MCF 10A (cell line): ENCODE measurements around the gene SLC25A15. TPM values are rescaled to one million over a fixed set of nuclear protein-coding genes. Genes with fewer than 3 reads are reported as not detected.
A peak's percentile ranks its signal among the peaks of the same experiment; 100 is the strongest.

Source experiments
- BruUV-seq: library from RNA; stranded (reverse); fragments of 400-500 nt; replicated peaks from 2 replicates; lab custom pipeline; 2021; lab: Mats Ljungman, UMichigan
- CTCF ChIA-PET: fragments of 300-600 bp; sonication (Branson Sonifier 250); formaldehyde crosslinking; extraction: SDS; loops from one replicate; lab custom pipeline; 2021; ENCODE audit warnings: antibody characterized with exemption, inconsistent platforms; lab: Yijun Ruan, JAX
- POLR2A ChIA-PET: fragments of 300-600, 350-650 bp; sonication (Branson Sonifier 250); formaldehyde crosslinking; extraction: SDS; loops from one replicate; lab custom pipeline; 2020; ENCODE audit warnings: antibody characterized with exemption, inconsistent platforms; lab: Yijun Ruan, JAX
- DNase-seq: peaks from one replicate; pipeline ENCODE4 v3.0.0-alpha.2; 2018; ENCODE audit not compliant: unreplicated experiment
- H3K27ac Mint-ChIP-seq: one replicate; pipeline ENCODE4 v1.8.0; 2022; ENCODE audit warnings: mild to moderate bottlenecking, low read depth, mixed read lengths; ENCODE audit not compliant: unreplicated experiment
- H3K27me3 Mint-ChIP-seq: one replicate; pipeline ENCODE4 v1.8.0; 2022; ENCODE audit warnings: mixed read lengths; ENCODE audit not compliant: insufficient read depth, unreplicated experiment
- H3K36me3 Mint-ChIP-seq: one replicate; pipeline ENCODE4 v1.8.0; 2022; ENCODE audit warnings: mild to moderate bottlenecking, moderate library complexity, mixed read lengths; ENCODE audit not compliant: insufficient read depth, unreplicated experiment
- H3K4me1 Mint-ChIP-seq: one replicate; pipeline ENCODE4 v1.8.0; 2022; ENCODE audit warnings: mixed read lengths; ENCODE audit not compliant: insufficient read depth, unreplicated experiment
- H3K4me3 Mint-ChIP-seq: one replicate; pipeline ENCODE4 v1.8.0; 2022; ENCODE audit warnings: mild to moderate bottlenecking, moderate library complexity, mixed read lengths; ENCODE audit not compliant: unreplicated experiment
- H3K9me3 Mint-ChIP-seq: one replicate; pipeline ENCODE4 v1.8.0; 2022; ENCODE audit warnings: mixed read lengths; ENCODE audit not compliant: unreplicated experiment
- intact Hi-C: fragments of 100-400 bp; cut with micrococcal nuclease; formaldehyde crosslinking; loops from 2 replicates; pipeline ENCODE4 v1.14.1; 2022
- total RNA-seq: library from RNA; stranded (reverse); gene quantifications from 2 replicates; pipeline ENCODE4 v1.2.3, GENCODE V29; 2022
- TF ChIP-seq, protein P1 (sequence below): fragments of 200-600 bp; IDR thresholded peaks from one replicate; pipeline ENCODE4 v1.8.0; 2022; ENCODE audit warnings: antibody characterized with exemption, mild to moderate bottlenecking; ENCODE audit not compliant: unreplicated experiment

Gene SLC25A15
- total RNA-seq, 1 experiment from 2014 or later = 15.5 TPM

GRCh38 chr13:40776681-40777165 is 12.7 kb upstream of the SLC25A15 start:
- peak; percentile 33 for DNase-seq
- Mint-ChIP-seq H3K36me3 (no peaks in the 10 kb centered on the region), H3K4me1 (peaks cover 21% of the 10 kb centered on the region), H3K27ac (peak overlapping the region; percentile 73), H3K27me3 (no peaks in the 10 kb centered on the region), H3K4me3 (no peak overlapping the region), H3K9me3 (no peaks in the 10 kb centered on the region)
- CTCF ChIA-PET = interaction anchor here (0.6 to 6.2 kb wide), 32 partner anchors 10 to 1116 kb away, joined by 3 to 42 read pairs (median 4); partner anchors contain the start of gene SLC25A15
- intact Hi-C loops = loop anchor here (1.0 to 5.0 kb wide), 6 partner anchors 216 to 1164 kb away; no protein-coding TSS in a partner anchor
- POLR2A ChIA-PET = interaction anchor here (0.6 to 1.9 kb wide), 4 partner anchors 12 to 595 kb away, joined by 3 to 10 read pairs (median 4); partner anchors contain the start of genes SLC25A15 and WBP4
- no TSS peak for BruUV-seq
- TF ChIP-seq, protein P1, sequence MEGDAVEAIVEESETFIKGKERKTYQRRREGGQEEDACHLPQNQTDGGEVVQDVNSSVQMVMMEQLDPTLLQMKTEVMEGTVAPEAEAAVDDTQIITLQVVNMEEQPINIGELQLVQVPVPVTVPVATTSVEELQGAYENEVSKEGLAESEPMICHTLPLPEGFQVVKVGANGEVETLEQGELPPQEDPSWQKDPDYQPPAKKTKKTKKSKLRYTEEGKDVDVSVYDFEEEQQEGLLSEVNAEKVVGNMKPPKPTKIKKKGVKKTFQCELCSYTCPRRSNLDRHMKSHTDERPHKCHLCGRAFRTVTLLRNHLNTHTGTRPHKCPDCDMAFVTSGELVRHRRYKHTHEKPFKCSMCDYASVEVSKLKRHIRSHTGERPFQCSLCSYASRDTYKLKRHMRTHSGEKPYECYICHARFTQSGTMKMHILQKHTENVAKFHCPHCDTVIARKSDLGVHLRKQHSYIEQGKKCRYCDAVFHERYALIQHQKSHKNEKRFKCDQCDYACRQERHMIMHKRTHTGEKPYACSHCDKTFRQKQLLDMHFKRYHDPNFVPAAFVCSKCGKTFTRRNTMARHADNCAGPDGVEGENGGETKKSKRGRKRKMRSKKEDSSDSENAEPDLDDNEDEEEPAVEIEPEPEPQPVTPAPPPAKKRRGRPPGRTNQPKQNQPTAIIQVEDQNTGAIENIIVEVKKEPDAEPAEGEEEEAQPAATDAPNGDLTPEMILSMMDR = no peak

DNA sequence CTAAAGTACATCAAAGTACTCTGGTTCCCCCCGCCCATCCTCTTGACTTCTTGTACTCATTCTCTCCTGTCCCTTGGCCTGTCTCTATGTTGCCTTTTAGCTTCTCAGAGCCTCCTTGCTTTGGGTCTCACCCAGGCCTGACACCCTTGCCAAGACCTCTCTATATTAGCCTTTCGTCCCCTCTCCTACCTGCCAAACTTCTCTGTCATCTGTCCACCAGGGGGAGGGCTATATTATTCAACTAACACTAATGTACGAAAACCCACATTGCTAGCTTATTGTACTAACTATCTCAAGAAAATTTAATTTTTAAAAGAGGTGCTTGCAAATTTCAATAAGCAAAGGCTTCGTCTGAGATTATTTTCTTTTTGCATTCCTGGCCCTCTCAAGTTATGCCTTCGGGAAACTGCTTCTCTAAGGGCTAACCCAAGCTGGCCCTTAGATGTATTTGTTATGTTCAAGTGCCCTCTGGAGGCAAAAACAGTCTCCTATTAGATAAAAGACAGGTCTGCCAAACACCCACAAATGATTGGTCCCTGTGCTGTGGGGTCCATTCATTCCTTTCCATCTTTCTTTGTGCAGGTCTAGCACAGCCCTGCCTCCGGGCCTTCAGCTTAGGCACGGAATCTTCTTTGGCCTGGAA is 12.1 kb upstream of the SLC25A15 start:
- CTCF ChIA-PET = interaction anchor here (0.6 to 6.2 kb wide), 38 partner anchors 10 to 1117 kb away, joined by 3 to 42 read pairs (median 4); partner anchors contain the start of gene SLC25A15
- POLR2A ChIA-PET = interaction anchor here (0.6 to 1.9 kb wide), 7 partner anchors 10 to 1092 kb away, joined by 3 to 10 read pairs (median 3); partner anchors contain the start of genes SLC25A15 and WBP4
- Mint-ChIP-seq H3K27me3 (no peaks in the 10 kb centered on the region), H3K9me3 (no peaks in the 10 kb centered on the region), H3K4me3 (peak overlapping the region; percentile 34), H3K36me3 (no peaks in the 10 kb centered on the region), H3K4me1 (peaks cover 21% of the 10 kb centered on the region), H3K27ac (peak overlapping the region; percentile 73)
- intact Hi-C loops = loop anchor here (1.0 to 5.0 kb wide), 6 partner anchors 215 to 1165 kb away; no protein-coding TSS in a partner anchor
- BruUV-seq = no TSS peak
- peak; percentile 81 for DNase-seq
- TF ChIP-seq, protein P1 = peak; percentile 77

DNA sequence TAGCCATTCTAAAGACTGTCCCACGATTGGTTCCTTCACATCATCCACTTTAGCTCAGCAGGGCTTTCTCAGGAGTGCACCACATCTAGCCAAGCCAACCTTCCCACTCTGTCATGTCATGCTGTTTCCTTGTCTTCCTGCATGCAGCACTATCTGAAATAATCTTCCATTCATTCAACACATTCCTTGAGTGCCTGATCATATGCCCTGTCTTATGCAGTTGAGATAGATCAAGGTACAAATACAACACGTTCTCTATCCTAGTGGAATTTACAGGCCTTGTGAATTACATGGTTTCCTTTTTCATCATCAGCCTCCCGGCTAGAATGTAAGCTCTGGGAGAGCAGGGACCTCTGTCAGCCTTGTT is 11.6 kb upstream of the SLC25A15 start:
- no peak for DNase-seq
- intact Hi-C loops = loop anchor here (1.0 to 5.0 kb wide), 6 partner anchors 215 to 1165 kb away; no protein-coding TSS in a partner anchor
- Mint-ChIP-seq H3K9me3 (no peaks in the 10 kb centered on the region), H3K27ac (no peak overlapping the region), H3K36me3 (no peaks in the 10 kb centered on the region), H3K27me3 (no peaks in the 10 kb centered on the region), H3K4me1 (peaks cover 21% of the 10 kb centered on the region), H3K4me3 (peak overlapping the region; percentile 34)
- POLR2A ChIA-PET = interaction anchor here (0.6 to 1.9 kb wide), 6 partner anchors 9 to 1093 kb away, joined by 3 to 10 read pairs (median 3); partner anchors contain the start of genes SLC25A15 and WBP4
- no TSS peak for BruUV-seq
- TF ChIP-seq, protein P1 = no peak
- CTCF ChIA-PET = interaction anchor here (0.6 to 6.2 kb wide), 31 partner anchors 11 to 1117 kb away, joined by 3 to 42 read pairs (median 4); partner anchors contain the start of gene SLC25A15

DNA sequence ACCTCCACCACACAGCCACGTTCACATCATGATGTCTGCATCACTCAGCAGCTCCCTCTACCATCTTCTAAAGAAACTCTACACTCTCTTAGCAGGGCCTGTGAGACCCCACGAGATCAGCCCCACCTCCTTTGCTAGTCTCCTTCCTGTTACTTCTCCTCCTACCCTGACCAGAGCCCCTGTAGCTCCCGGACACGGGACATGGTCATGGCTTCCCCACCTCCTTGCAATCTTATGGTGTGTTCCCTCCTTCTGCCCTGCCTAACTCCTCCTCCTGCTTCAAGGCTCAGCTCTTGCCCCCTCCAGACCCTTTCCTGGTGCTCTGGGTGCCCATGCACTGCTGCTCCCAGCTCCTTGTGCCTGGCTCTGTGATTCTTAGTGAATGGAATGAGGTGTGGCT is 10.4 kb upstream of the SLC25A15 start:
- Mint-ChIP-seq H3K4me1 (peaks cover 21% of the 10 kb centered on the region), H3K27ac (no peak overlapping the region), H3K9me3 (no peaks in the 10 kb centered on the region), H3K36me3 (no peaks in the 10 kb centered on the region), H3K27me3 (no peaks in the 10 kb centered on the region), H3K4me3 (no peak overlapping the region)
- POLR2A ChIA-PET = no interaction called here
- TF ChIP-seq, protein P1 = no peak
- intact Hi-C loops = loop anchor here (5.0 kb wide), 4 partner anchors 213 to 1167 kb away; no protein-coding TSS in a partner anchor
- no TSS peak for BruUV-seq
- CTCF ChIA-PET = interaction anchor here (0.6 to 6.2 kb wide), 11 partner anchors 10 to 1196 kb away, joined by 3 to 42 read pairs (median 5); partner anchors contain the start of gene SLC25A15
- DNase-seq = no peak
